Measurements from ENCODE around the gene GALNT18.

The GALNT18 gene

DNA sequence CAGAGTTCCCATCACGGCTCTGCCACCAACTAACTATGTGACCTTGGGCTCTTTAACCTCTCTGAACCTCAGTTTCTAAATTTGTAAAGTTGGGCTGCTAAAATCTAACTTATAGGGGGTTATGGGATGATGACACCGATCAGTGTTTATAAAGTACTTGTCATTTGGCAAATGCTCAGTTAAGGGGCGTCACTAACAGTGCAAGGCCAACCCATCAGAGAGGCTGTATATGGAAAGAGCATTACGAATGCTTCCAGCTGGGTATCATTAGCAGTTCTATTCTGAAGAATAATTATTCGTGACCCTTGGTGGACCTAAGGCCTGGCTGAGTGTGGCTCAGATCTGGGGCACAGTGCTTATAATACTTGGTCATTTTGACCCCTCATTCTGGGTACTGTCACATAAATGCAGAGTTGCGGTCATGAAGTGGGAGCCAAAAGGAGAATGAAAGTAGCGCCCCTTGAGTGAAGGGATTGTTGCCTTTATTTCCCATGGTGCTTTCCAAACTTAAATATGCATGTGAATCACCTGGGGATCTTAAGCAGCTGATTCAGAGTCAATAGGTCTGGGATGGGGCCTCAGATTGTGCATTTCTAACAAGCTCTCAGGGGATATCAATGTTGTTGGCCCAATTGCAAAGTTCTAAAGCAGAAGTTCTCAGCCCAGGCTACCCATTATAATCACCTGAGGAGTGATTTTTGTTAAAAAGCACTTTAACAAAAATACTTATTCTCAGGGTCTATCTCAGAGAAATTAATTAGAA is 384.6 kb downstream of the GALNT18 start:
- DNase-seq (ENCODE audit: low spot score) = no peak

- no peak for DNase-seq (ENCODE audit: low spot score)
Measured at GRCh38 chr11:11236498-11237059, 385.2 kb downstream of the GALNT18 start.

DNA sequence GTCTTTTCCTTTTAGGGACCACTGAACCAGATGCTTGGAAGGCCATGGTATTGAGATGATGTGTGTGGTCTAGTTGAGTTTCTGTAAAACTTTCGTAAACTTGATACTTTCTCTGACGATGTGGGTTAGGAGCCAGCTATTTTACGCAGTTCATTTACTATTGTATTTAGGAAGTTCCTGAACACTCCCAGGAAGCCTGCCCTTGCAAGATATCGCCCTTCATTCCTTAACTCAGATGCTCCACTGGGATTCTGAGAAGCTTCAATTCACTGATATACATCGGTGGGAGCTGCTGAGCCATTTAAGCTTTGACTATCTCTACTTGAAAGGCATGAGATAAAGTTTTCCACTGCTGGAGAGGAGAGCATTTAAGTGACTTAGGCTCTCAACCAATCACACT is 390.0 kb downstream of the GALNT18 start:
- DNase-seq (ENCODE audit: low spot score) = no peak

- DNase-seq (ENCODE audit: low spot score) = peak; percentile 14
Measured at GRCh38 chr11:11230802-11231562, 390.8 kb downstream of the GALNT18 start.

GRCh38 chr11:11230087-11230486 is 391.7 kb downstream of the GALNT18 start:
- DNase-seq (ENCODE audit: low spot score) = no peak

GRCh38 chr11:11229647-11230046 is 392.2 kb downstream of the GALNT18 start:
- DNase-seq (ENCODE audit: low spot score) = no peak

DNA sequence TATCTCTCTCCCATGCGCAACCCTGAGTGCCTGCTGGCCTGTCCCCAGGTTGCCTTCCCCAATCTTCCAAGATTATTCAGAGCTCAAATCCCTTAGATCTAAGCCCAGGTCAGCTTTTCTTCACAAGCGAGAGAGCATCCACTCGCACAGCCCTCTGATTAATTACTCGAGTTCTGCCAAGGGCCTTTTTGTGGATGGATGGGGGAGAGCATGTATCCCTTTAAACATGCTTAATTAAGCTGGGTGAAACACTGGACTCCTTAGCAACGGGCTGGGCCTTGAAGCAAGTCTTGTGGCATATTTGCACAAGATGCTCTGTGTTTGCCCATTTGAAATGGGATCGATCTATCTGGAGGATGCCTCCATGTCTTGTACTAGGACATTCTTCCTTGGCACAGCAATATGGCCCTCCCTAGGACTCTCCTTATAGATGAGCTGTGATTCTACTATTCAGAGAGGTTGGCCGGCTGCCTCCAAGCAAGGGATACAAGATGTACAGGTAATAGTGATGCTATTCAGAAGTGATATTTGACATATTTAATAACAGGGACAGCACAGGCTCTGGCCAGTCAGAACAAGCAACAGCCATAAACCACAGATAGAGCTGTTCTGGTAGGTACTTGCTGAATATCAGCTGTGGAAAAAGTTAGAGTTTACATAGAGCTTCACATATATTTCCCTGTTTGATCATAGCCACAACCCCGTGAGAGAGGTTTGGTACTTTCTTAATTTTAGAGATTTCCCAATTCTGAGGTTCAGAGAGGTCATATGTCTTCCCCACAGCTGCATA is 394.3 kb downstream of the GALNT18 start:
- no peak for DNase-seq (ENCODE audit: low spot score)
